Left ventricle myocardium inferior (tissue), 1 donor: Measurements from ENCODE around the gene ZBTB44. TPM values are rescaled to one million over a fixed set of nuclear protein-coding genes. Genes with fewer than 3 reads are reported as not detected.
"Not testable (repeated sequence)": the region's sequence is repeated elsewhere in the genome, so short reads cannot be mapped to it uniquely, and the experiment has no call there.

Source experiments
- DNase-seq: peaks from one replicate; pipeline ENCODE4 v3.0.0-alpha.2; 2020
- H3K27ac ChIP-seq: fragments of 200-600 bp; replicated peaks from 2 replicates; pipeline ENCODE4 v1.8.0; 2021
- H3K27me3 ChIP-seq: fragments of 200-600 bp; 2 replicates; pipeline ENCODE4 v1.8.0; 2021; ENCODE audit warnings: low read depth
- H3K36me3 ChIP-seq: fragments of 200-600 bp; 2 replicates; pipeline ENCODE4 v1.8.0; 2021
- H3K4me1 ChIP-seq: fragments of 200-600 bp; 2 replicates; pipeline ENCODE4 v1.8.0; 2021
- H3K4me3 ChIP-seq: fragments of 200-600 bp; 2 replicates; pipeline ENCODE4 v1.8.0; 2021; ENCODE audit warnings: mild to moderate bottlenecking, moderate library complexity
- H3K9me3 ChIP-seq: fragments of 200-600 bp; replicated peaks from 2 replicates; pipeline ENCODE4 v1.8.0; 2021
- CTCF ChIP-seq: fragments of 200-600 bp; IDR thresholded peaks from 2 replicates; pipeline ENCODE4 v1.8.0; 2021; ENCODE audit warnings: antibody characterized with exemption, mild to moderate bottlenecking, borderline replicate concordance
- intact Hi-C: fragments of 100-400 bp; cut with micrococcal nuclease; formaldehyde crosslinking; loops from one replicate; pipeline ENCODE4 v1.11.0; 2022
- total RNA-seq: library from RNA; stranded (reverse); fragmentation: NEBNext Ultra II Directional; extraction: Animal tissue kit (Norgen Biotek cat#: 25700); gene quantifications from one replicate; pipeline ENCODE4 v1.2.1, GENCODE V29; 2021
- donor health status: DM: no; HTN: yes; CAD: no; lungs with severe emphysema.

The ZBTB44 gene
- total RNA-seq, 1 donor from 2014 or later: 40.5 TPM

GRCh38 chr11:130246738-130247137 lies 68.0 kb downstream of the ZBTB44 start:
- Histone ChIP-seq H3K27me3 (no peaks in the 10 kb centered on the region), H3K9me3 (peaks cover 6% of the 10 kb centered on the region), H3K27ac (no peak overlapping the region), H3K4me1 (peaks cover 42% of the 10 kb centered on the region), H3K36me3 (peaks cover 6% of the 10 kb centered on the region), H3K4me3 (no peak overlapping the region)
- intact Hi-C loops: no loop called here
- DNase-seq: no peak
- TF ChIP-seq CTCF: no peak

- intact Hi-C loops: no loop called here
- no peak for DNase-seq
- Histone ChIP-seq H3K36me3 (peaks cover 1% of the 10 kb centered on the region), H3K9me3 (peaks cover 1% of the 10 kb centered on the region), H3K27me3 (no peaks in the 10 kb centered on the region), H3K4me1 (peaks cover 42% of the 10 kb centered on the region), H3K4me3 (no peak overlapping the region), H3K27ac (no peak overlapping the region)
- no peak for TF ChIP-seq CTCF
These were observed 68.4 kb downstream of the ZBTB44 start for GRCh38 chr11:130246270-130246669.

GRCh38 chr11:130245375-130245774 lies 69.3 kb downstream of the ZBTB44 start:
- H3K4me3 ChIP-seq, H3K27ac ChIP-seq, H3K27me3 ChIP-seq, DNase-seq, H3K9me3 ChIP-seq, H3K36me3 ChIP-seq, intact Hi-C loops: not testable (repeated sequence)
- peaks cover 42% of the 10 kb centered on the region for H3K4me1 ChIP-seq

DNA sequence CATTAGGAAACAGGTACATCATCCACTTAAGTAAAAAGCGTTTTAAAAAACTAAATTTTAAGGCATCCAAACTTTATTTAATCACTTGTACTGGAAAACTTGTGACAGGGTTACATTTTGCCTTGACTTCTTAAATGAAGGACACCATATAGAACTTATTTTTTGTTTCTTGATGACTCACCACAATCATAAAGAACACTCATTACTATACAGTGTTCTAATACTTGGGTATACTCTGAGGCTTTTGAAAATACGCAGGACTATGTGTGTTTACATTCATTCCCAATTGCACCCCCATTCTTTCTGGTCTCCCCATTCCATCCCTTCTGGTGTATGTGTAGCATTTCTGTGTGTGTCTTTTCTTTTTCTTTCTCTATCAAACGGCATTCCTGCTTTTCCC lies 69.9 kb downstream of the ZBTB44 start:
- H3K4me1 ChIP-seq: peaks cover 42% of the 10 kb centered on the region
- no peak overlapping the region for H3K27ac ChIP-seq

DNA sequence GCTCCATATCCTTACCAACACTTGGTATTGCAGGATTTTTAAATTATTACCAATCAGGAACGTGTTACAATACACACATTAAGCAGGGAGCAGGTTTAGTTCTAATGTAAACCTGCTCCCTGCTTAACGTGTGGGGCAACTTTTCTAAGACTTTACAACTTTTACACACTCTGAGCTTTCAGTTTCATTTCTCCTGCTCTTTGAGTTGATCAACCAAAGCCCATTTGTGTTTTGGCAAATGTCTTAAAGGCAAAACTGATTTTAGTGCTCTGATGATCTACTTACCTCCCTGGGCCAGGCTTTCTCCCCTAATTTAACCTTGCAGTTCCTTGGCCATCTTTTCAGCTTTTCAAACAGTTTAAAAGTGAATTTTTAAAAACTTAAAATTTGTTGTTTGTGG lies 70.9 kb downstream of the ZBTB44 start:
- TF ChIP-seq CTCF: no peak
- no peaks in the 10 kb centered on the region for H3K27me3 ChIP-seq
- no peak for DNase-seq
- H3K36me3 ChIP-seq: peaks cover 8% of the 10 kb centered on the region
- H3K27ac ChIP-seq: no peak overlapping the region
- intact Hi-C loops: no loop called here
- H3K9me3 ChIP-seq: no peaks in the 10 kb centered on the region
- H3K4me3 ChIP-seq: no peak overlapping the region
- H3K4me1 ChIP-seq: peaks cover 42% of the 10 kb centered on the region

More for the DNA sequence above, 69.9 kb downstream of the ZBTB44 start:
- no peak for DNase-seq
- TF ChIP-seq CTCF: no peak
- no peaks in the 10 kb centered on the region for H3K27me3 ChIP-seq
- intact Hi-C loops: no loop called here
- H3K9me3 ChIP-seq: no peaks in the 10 kb centered on the region
- no peak overlapping the region for H3K4me3 ChIP-seq
- H3K36me3 ChIP-seq: no peaks in the 10 kb centered on the region

DNA sequence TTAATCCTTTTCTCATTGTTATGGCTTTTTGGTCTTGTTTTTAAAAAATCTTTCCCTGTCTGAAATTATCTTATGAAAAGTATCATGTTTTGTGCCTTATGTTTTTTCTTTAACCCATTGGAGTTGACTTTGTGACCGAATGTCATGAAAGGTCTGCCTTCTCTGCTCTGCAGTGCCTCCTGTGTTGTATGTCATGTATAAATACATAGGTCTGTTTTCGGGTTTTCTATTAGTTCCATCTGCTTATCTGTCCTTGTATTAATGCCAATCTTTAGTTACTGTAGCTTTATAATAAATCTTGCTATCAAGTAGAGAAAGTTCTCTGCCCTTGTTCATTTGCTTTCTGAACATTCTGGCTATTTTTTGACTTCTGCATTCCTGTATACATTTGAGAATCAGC lies 73.0 kb downstream of the ZBTB44 start:
- H3K9me3 ChIP-seq: no peaks in the 10 kb centered on the region
- no peak for DNase-seq
- no peak overlapping the region for H3K27ac ChIP-seq
- TF ChIP-seq CTCF: no peak
- peaks cover 31% of the 10 kb centered on the region for H3K4me1 ChIP-seq
- H3K4me3 ChIP-seq: no peak overlapping the region
- intact Hi-C loops: no loop called here
- H3K27me3 ChIP-seq: no peaks in the 10 kb centered on the region
- H3K36me3 ChIP-seq: peaks cover 28% of the 10 kb centered on the region
